ENCODE measurements around the gene OSBP2. TPM values are rescaled to one million over a fixed set of nuclear protein-coding genes. Genes with fewer than 3 reads are reported as not detected.

OSBP2 gene
- total RNA-seq, 3 donors from 2014 or later: 2.9 to 5.3 (median 3.4) TPM

DNA sequence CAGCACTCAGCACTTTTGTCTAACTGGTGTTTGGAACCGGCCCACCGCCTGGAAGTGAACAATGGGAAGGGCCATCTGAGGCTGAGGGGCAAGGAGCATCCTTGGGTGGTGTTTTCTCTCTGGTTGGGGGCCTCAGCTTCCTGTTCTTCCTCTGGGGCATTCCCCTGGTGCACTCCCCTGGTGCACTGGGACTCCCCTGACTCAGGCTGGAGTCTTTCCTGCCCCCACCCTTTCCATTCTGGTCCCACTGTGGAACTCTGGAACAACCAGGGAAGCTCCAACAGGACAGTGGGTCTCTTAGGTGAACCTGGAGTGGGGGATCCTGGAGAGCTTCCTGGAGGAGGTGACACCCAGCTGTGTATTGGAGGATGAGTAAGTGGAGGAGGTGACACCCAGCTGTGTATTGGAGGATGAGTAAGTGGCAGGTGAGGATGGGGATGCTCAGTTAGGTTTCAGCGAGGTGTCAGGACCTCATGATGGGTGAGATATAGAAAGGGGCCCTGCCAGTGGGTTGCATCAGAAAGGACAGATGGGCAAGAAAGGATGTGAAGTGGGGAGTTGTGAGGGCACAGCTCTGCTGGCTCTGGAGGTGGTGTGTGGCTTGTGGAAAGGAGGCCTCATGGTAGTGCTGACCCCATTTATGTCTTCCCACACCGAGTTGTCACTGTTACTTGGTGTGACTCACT, 132.1 kb downstream of the OSBP2 start:
- peaks cover 9% of the 10 kb centered on the region for H3K4me1 ChIP-seq (ENCODE audit: low read depth)
- TF ChIP-seq, protein P1, sequence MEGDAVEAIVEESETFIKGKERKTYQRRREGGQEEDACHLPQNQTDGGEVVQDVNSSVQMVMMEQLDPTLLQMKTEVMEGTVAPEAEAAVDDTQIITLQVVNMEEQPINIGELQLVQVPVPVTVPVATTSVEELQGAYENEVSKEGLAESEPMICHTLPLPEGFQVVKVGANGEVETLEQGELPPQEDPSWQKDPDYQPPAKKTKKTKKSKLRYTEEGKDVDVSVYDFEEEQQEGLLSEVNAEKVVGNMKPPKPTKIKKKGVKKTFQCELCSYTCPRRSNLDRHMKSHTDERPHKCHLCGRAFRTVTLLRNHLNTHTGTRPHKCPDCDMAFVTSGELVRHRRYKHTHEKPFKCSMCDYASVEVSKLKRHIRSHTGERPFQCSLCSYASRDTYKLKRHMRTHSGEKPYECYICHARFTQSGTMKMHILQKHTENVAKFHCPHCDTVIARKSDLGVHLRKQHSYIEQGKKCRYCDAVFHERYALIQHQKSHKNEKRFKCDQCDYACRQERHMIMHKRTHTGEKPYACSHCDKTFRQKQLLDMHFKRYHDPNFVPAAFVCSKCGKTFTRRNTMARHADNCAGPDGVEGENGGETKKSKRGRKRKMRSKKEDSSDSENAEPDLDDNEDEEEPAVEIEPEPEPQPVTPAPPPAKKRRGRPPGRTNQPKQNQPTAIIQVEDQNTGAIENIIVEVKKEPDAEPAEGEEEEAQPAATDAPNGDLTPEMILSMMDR (IDR thresholded peaks at IDR 0.05): no peak
- intact Hi-C loops (cut with DNase I, micrococcal nuclease): no loop called here

DNA sequence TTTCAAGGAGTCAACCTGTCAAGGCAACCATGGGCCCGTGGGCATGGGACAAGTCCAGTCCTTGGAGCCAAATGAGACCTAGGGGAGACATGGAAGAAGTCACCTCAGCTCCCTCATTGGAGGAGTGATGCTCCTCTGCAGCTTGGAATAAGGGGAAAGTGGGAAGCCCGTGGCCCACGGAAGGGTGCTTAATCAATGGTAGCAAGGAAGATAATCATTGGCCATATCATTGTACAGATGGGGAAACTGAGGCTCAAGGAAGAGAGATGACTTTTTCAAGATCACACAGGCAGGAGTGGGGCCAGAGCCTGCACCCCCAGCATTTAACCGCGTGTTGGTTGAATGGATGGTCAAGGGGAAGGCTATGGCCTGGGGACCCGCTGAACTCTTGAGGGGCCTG, 133.0 kb downstream of the OSBP2 start:
- peaks cover under 1% of the 10 kb centered on the region for H3K4me1 ChIP-seq (ENCODE audit: low read depth)

More for the DNA sequence above, 132.1 kb downstream of the OSBP2 start:
- Histone ChIP-seq H3K4me3 (no peak overlapping the region), H3K9me3 (no peaks in the 10 kb centered on the region), H3K36me3 (ENCODE audit: low read depth) (no peaks in the 10 kb centered on the region)
- no peak for ATAC-seq
- DNase-seq: no peak

DNA sequence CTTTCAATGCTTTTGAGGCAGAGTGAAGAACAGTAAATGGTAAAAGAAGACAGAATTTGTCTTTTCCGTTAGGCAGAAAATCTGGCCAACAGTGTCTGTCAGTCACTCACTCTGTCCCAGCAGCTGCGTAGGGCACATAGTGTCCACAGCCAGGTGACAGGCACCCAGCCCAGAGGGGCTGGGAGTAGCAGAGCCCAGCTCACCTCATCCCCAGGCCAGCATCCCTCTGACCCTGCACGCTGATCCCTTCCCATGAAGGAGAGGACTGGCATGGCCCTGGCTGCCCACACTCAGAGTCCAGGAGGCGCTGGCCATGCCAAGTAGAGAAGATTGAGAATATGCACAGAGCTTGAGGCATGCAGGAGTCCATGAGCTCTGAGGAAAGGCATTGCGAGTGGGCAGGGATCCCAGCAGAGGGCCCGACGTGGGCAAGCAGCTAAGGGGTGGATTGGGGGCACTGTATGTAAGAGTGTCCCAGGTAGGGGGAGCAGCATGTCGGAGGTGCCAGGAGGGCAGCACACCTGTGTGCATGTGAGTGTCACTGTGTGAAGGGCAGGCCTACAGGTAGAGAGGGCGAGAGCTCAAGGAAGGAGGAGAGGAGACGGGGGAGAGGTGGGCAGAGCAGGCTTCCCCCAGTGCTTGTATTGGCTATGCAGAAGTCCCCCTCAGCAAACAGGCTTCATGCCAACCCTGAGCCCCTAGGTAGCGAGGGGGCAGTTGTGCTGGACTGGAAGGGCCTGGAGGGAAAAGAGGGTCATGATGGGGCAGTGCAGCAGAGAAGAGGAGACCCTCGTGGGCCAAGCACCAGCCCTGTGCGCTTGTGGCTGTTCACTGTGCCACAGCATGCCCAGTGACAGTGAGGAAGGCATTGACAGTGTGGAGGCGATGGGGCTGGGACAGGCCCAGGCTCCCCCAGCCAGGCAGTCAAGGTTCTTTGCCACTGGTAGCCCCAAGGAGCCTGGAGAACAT, 133.8 kb downstream of the OSBP2 start:
- Histone ChIP-seq H3K4me3 (no peak overlapping the region), H3K4me1 (ENCODE audit: low read depth) (no peaks in the 10 kb centered on the region), H3K36me3 (ENCODE audit: low read depth) (no peaks in the 10 kb centered on the region), H3K9me3 (no peaks in the 10 kb centered on the region)
- TF ChIP-seq, protein P1 (IDR thresholded peaks at IDR 0.05): no peak
- ATAC-seq (no peak), DNase-seq (no peak)
- intact Hi-C loops (cut with DNase I, micrococcal nuclease): no loop called here

More for the DNA sequence above, 133.0 kb downstream of the OSBP2 start:
- no peaks in the 10 kb centered on the region for H3K36me3 ChIP-seq (ENCODE audit: low read depth)
- TF ChIP-seq, protein P1 (IDR thresholded peaks at IDR 0.05): no peak
- no peak for DNase-seq
- H3K9me3 ChIP-seq: no peaks in the 10 kb centered on the region
- no peak overlapping the region for H3K4me3 ChIP-seq
- intact Hi-C loops (cut with DNase I, micrococcal nuclease): no loop called here
- no peak for ATAC-seq

DNA sequence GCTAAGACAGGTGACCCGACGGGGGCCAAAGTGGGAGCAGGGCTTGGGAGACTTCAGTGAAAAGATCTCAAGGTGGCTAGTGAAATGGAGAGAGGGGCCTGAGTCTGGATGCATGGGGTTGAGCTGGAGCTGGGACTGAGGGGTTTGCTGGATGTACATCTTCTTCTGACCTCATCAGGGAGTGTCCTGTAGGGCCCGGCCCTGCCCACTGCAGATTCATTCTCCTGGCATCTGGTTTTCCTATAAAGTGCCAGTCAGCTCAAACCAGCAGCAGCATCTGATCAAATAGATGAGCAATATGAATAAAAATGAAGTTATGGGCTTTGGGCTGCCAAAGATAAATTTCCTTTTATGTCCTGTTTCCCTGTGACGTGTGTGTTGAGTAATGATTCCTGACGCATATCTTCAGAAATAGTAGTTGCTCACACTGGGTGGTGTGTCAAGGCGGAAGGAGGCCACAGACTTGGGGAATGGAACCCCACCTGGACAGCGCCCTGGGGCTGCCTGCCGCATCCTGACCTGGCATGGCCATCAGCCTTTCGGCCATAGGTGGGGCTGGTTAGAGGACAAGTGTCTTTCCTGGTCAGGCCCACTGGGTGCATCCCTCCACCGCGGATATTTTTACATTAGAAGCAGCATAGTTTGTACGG, 135.4 kb downstream of the OSBP2 start:
- DNase-seq: no peak
- intact Hi-C loops (cut with DNase I, micrococcal nuclease): no loop called here
- no peaks in the 10 kb centered on the region for H3K4me1 ChIP-seq (ENCODE audit: low read depth)
- TF ChIP-seq, protein P1 (IDR thresholded peaks at IDR 0.05): no peak
- H3K4me3 ChIP-seq: no peak overlapping the region
- no peak for ATAC-seq
- H3K36me3 ChIP-seq (ENCODE audit: low read depth): no peaks in the 10 kb centered on the region
- H3K9me3 ChIP-seq: no peaks in the 10 kb centered on the region

DNA sequence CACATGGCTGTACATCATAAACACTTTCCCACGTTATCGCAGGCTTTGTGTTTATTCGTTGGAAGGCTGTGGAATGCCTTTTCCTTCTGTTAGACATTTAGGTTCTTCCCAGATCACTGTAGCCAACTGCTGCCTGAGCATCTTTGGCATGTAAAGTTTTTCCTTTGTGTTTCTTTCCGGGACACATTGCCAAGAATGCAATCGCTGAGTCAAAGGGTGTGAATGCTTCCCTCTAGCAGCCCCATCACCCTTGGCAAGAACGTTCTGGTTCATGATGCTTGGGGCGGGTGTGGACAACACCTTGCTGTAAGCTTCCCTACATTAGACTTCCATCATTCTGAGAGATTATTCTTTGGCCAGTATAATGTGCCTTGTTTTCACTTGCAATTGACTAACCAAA, 136.2 kb downstream of the OSBP2 start:
- no peaks in the 10 kb centered on the region for H3K4me1 ChIP-seq (ENCODE audit: low read depth)
- no peaks in the 10 kb centered on the region for H3K36me3 ChIP-seq (ENCODE audit: low read depth)
- intact Hi-C loops (cut with DNase I, micrococcal nuclease): no loop called here
- DNase-seq: peak in 1 of 3 donors; percentile 43
- H3K4me3 ChIP-seq: no peak overlapping the region
- TF ChIP-seq, protein P1 (IDR thresholded peaks at IDR 0.05): no peak
- H3K9me3 ChIP-seq: no peaks in the 10 kb centered on the region
- ATAC-seq: peak; percentile 85

Measured in mucosa of descending colon (tissue), 3 donors.